Naive B cell (primary cell): ENCODE measurements around the gene ZDHHC17. TPM values are rescaled to one million over a fixed set of nuclear protein-coding genes. Genes with fewer than 3 reads are reported as not detected.

Experiments
- ATAC-seq, 2 donors: fragments of 150-1000 bp; cut with Tn5 transposase; 2 replicates each; pipeline ENCODE4 v1.10.0; 2021; ENCODE audit warnings: low read depth in 2 of 2, mild to moderate bottlenecking in 2 of 2, moderate library complexity in 2 of 2
- DNase-seq: peaks from one replicate; pipeline ENCODE4 v3.0.0; 2022
- H3K27ac Mint-ChIP-seq, 6 donors: one replicate each; pipeline ENCODE4 v1.8.0; 2020 to 2022; ENCODE audit warnings: mild to moderate bottlenecking in 6 of 6, mixed read lengths in 6 of 6, moderate library complexity in 5 of 6, inconsistent platforms in 2 of 6
- H3K27me3 Mint-ChIP-seq, 3 donors: one replicate each; pipeline ENCODE4 v1.8.0; 2021 to 2022; ENCODE audit warnings: mixed read lengths in 3 of 3, mild to moderate bottlenecking in 1 of 3
- H3K36me3 Mint-ChIP-seq, 2 donors: one replicate each; pipeline ENCODE4 v1.8.0; 2020 to 2022; ENCODE audit warnings: mixed read lengths in 2 of 2, inconsistent platforms in 1 of 2, mild to moderate bottlenecking in 1 of 2
- H3K4me1 Mint-ChIP-seq, 3 donors: one replicate each; pipeline ENCODE4 v1.8.0; 2020 to 2022; ENCODE audit warnings: mixed read lengths in 3 of 3, inconsistent platforms in 1 of 3, mild to moderate bottlenecking in 1 of 3, moderate library complexity in 1 of 3
- H3K4me3 Mint-ChIP-seq, 8 donors: one replicate each; pipeline ENCODE4 v1.8.0; 2020 to 2022; ENCODE audit warnings: mild to moderate bottlenecking in 8 of 8, mixed read lengths in 8 of 8, moderate library complexity in 8 of 8, inconsistent platforms in 2 of 8
- H3K9me3 Mint-ChIP-seq, 7 donors: one replicate each; pipeline ENCODE4 v1.8.0; 2020 to 2022; ENCODE audit warnings: mixed read lengths in 7 of 7, mild to moderate bottlenecking in 5 of 7, inconsistent platforms in 2 of 7, moderate library complexity in 1 of 7
- polyA plus RNA-seq, 6 donors: library from polyadenylated mRNA; unstranded; fragments of 300-500 nt; fragmentation: Illumina TruSeq; gene quantifications; one replicate each; pipeline ENCODE4 v1.2.3, GENCODE V29; 2021; ENCODE audit warnings: low read depth in 6 of 6

The ZDHHC17 gene
- polyA plus RNA-seq, 6 donors from 2014 or later = 12.2 to 25.8 (median 16.0) TPM

GRCh38 chr12:76859611-76860010 lies 95.7 kb downstream of the ZDHHC17 start:
- ATAC-seq = no peak
- Mint-ChIP-seq H3K4me3 (no peak overlapping the region), H3K9me3 (peaks cover 0 to 3% (median 0%) of the 10 kb centered on the region in 7 donors), H3K27ac (no peak overlapping the region), H3K4me1 (no peaks in the 10 kb centered on the region), H3K36me3 (peaks cover 8 to 13% of the 10 kb centered on the region in 2 donors), H3K27me3 (no peaks in the 10 kb centered on the region)
- no peak for DNase-seq

- Mint-ChIP-seq H3K27ac (no peak overlapping the region), H3K4me3 (no peak overlapping the region), H3K27me3 (no peaks in the 10 kb centered on the region), H3K9me3 (peaks cover 0 to 3% (median 0%) of the 10 kb centered on the region in 7 donors), H3K4me1 (no peaks in the 10 kb centered on the region), H3K36me3 (peaks cover 4 to 7% of the 10 kb centered on the region in 2 donors)
- no peak for DNase-seq
- no peak for ATAC-seq
Measured at GRCh38 chr12:76860256-76860655, 96.3 kb downstream of the ZDHHC17 start.

- Mint-ChIP-seq H3K36me3 (no peaks in the 10 kb centered on the region), H3K4me1 (peaks cover 0 to 5% (median 0%) of the 10 kb centered on the region in 3 donors), H3K4me3 (no peak overlapping the region), H3K27ac (no peak overlapping the region), H3K27me3 (peaks cover 0 to 5% (median 0%) of the 10 kb centered on the region in 3 donors), H3K9me3 (no peaks in the 10 kb centered on the region)
- no peak for DNase-seq
- no peak for ATAC-seq
Measured at GRCh38 chr12:76863005-76863670, 99.2 kb downstream of the ZDHHC17 start.

- ATAC-seq (no peak), DNase-seq (no peak)
- H3K4me1 Mint-ChIP-seq = peaks cover 0 to 5% (median 0%) of the 10 kb centered on the region in 3 donors
- H3K4me3 Mint-ChIP-seq = no peak overlapping the region
- no peaks in the 10 kb centered on the region for H3K36me3 Mint-ChIP-seq
- H3K9me3 Mint-ChIP-seq = no peaks in the 10 kb centered on the region
- H3K27me3 Mint-ChIP-seq = peaks cover 0 to 5% (median 0%) of the 10 kb centered on the region in 3 donors
- H3K27ac Mint-ChIP-seq = peak overlapping the region in 1 of 6 donors; percentile 5
Measured at GRCh38 chr12:76863837-76864236, 99.9 kb downstream of the ZDHHC17 start.

GRCh38 chr12:76864791-76865400 lies 101.0 kb downstream of the ZDHHC17 start:
- H3K4me1 Mint-ChIP-seq = peaks cover 0 to 5% (median 0%) of the 10 kb centered on the region in 3 donors
- H3K36me3 Mint-ChIP-seq = no peaks in the 10 kb centered on the region
- H3K27me3 Mint-ChIP-seq = peaks cover 0 to 5% (median 0%) of the 10 kb centered on the region in 3 donors
- DNase-seq (no peak), ATAC-seq (no peak)
- H3K9me3 Mint-ChIP-seq = no peaks in the 10 kb centered on the region
- H3K4me3 Mint-ChIP-seq = no peak overlapping the region
- H3K27ac Mint-ChIP-seq = no peak overlapping the region

- no peaks in the 10 kb centered on the region for H3K9me3 Mint-ChIP-seq
- ATAC-seq (no peak), DNase-seq (no peak)
- H3K4me1 Mint-ChIP-seq = peaks cover 0 to 5% (median 0%) of the 10 kb centered on the region in 3 donors
- no peak overlapping the region for H3K27ac Mint-ChIP-seq
- peak overlapping the region in 1 of 8 donors; percentile 41 for H3K4me3 Mint-ChIP-seq
- no peaks in the 10 kb centered on the region for H3K36me3 Mint-ChIP-seq
- H3K27me3 Mint-ChIP-seq = peaks cover 0 to 5% (median 3%) of the 10 kb centered on the region in 3 donors
Measured at GRCh38 chr12:76866151-76866567, 102.2 kb downstream of the ZDHHC17 start.

GRCh38 chr12:76866726-76867125 lies 102.8 kb downstream of the ZDHHC17 start:
- ATAC-seq (peak; percentile 49 to 67), DNase-seq (no peak)
- Mint-ChIP-seq H3K27ac (no peak overlapping the region), H3K4me3 (no peak overlapping the region), H3K27me3 (peaks cover 0 to 5% (median 3%) of the 10 kb centered on the region in 3 donors), H3K4me1 (peaks cover 0 to 5% (median 0%) of the 10 kb centered on the region in 3 donors), H3K9me3 (no peaks in the 10 kb centered on the region), H3K36me3 (no peaks in the 10 kb centered on the region)

- H3K9me3 Mint-ChIP-seq = no peaks in the 10 kb centered on the region
- H3K27me3 Mint-ChIP-seq = peaks cover 12 to 24% (median 20%) of the 10 kb centered on the region in 3 donors
- DNase-seq = no peak
- peaks cover 0 to 4% (median 0%) of the 10 kb centered on the region in 3 donors for H3K4me1 Mint-ChIP-seq
- no peak overlapping the region for H3K4me3 Mint-ChIP-seq
- H3K27ac Mint-ChIP-seq = no peak overlapping the region
- ATAC-seq = no peak
- no peaks in the 10 kb centered on the region for H3K36me3 Mint-ChIP-seq
Measured at GRCh38 chr12:76871082-76871481, 107.2 kb downstream of the ZDHHC17 start.

GRCh38 chr12:76871742-76872141 lies 107.8 kb downstream of the ZDHHC17 start:
- no peaks in the 10 kb centered on the region for H3K36me3 Mint-ChIP-seq
- H3K27ac Mint-ChIP-seq = no peak overlapping the region
- H3K9me3 Mint-ChIP-seq = no peaks in the 10 kb centered on the region
- no peaks in the 10 kb centered on the region for H3K4me1 Mint-ChIP-seq
- peaks cover 13 to 30% (median 17%) of the 10 kb centered on the region in 3 donors for H3K27me3 Mint-ChIP-seq
- ATAC-seq (no peak), DNase-seq (no peak)
- no peak overlapping the region for H3K4me3 Mint-ChIP-seq

GRCh38 chr12:76872415-76872814 lies 108.5 kb downstream of the ZDHHC17 start:
- Mint-ChIP-seq H3K27ac (peak overlapping the region in 1 of 6 donors; percentile 92), H3K36me3 (no peaks in the 10 kb centered on the region), H3K4me1 (no peaks in the 10 kb centered on the region), H3K4me3 (no peak overlapping the region), H3K27me3 (peaks cover 19 to 36% (median 23%) of the 10 kb centered on the region in 3 donors), H3K9me3 (no peaks in the 10 kb centered on the region)
- ATAC-seq (no peak), DNase-seq (no peak)

- Mint-ChIP-seq H3K27ac (no peak overlapping the region), H3K27me3 (peaks cover 26 to 46% (median 34%) of the 10 kb centered on the region in 3 donors), H3K4me3 (no peak overlapping the region), H3K9me3 (no peaks in the 10 kb centered on the region), H3K36me3 (no peaks in the 10 kb centered on the region), H3K4me1 (peaks cover 7 to 9% (median 8%) of the 10 kb centered on the region in 3 donors)
- no peak for ATAC-seq
- no peak for DNase-seq
Measured at GRCh38 chr12:76874027-76874426, 110.1 kb downstream of the ZDHHC17 start.

GRCh38 chr12:76874491-76875190 lies 110.7 kb downstream of the ZDHHC17 start:
- no peak for ATAC-seq
- no peaks in the 10 kb centered on the region for H3K36me3 Mint-ChIP-seq
- no peak overlapping the region for H3K4me3 Mint-ChIP-seq
- H3K4me1 Mint-ChIP-seq = peaks cover 12 to 14% (median 12%) of the 10 kb centered on the region in 3 donors
- no peaks in the 10 kb centered on the region for H3K9me3 Mint-ChIP-seq
- H3K27ac Mint-ChIP-seq = no peak overlapping the region
- DNase-seq = no peak
- H3K27me3 Mint-ChIP-seq = peaks cover 30 to 52% (median 39%) of the 10 kb centered on the region in 3 donors

GRCh38 chr12:76876696-76877229 lies 112.8 kb downstream of the ZDHHC17 start:
- H3K4me1 Mint-ChIP-seq = peaks cover 12 to 16% (median 15%) of the 10 kb centered on the region in 3 donors
- peaks cover 27 to 61% (median 40%) of the 10 kb centered on the region in 3 donors for H3K27me3 Mint-ChIP-seq

More at GRCh38 chr12:76876696-76877229, 112.8 kb downstream of the ZDHHC17 start:
- H3K4me3 Mint-ChIP-seq = peak overlapping the region in 1 of 8 donors; percentile 91
- H3K36me3 Mint-ChIP-seq = no peaks in the 10 kb centered on the region
- no peaks in the 10 kb centered on the region for H3K9me3 Mint-ChIP-seq
- DNase-seq (no peak), ATAC-seq (no peak)
- H3K27ac Mint-ChIP-seq = no peak overlapping the region
